ENCODE results near the gene PGAP2.
A peak's percentile ranks its signal among the peaks of the same experiment; 100 is the strongest.
"Not testable (repeated sequence)": the region's sequence is repeated elsewhere in the genome, so short reads cannot be mapped to it uniquely, and the experiment has no call there.

The PGAP2 gene
- total RNA-seq: 6.7 to 19.0 (median 14.2) reads per million in 9 experiments

- H3K4me1 Mint-ChIP-seq (ENCODE audit: low read depth in 2 of 2): peaks cover 16% of the 10 kb centered on the region in 2 donors
- H3K27ac Mint-ChIP-seq: peak within 1 kb of the TSS; percentile 92 to 97
- no peaks in the 10 kb centered on the region for H3K9me3 Mint-ChIP-seq
- H3K4me3 Mint-ChIP-seq: peak within 1 kb of the TSS; percentile 98 to 99
- H3K36me3 Mint-ChIP-seq (ENCODE audit: insufficient read depth): peaks cover 5% of the 10 kb centered on the region
- no peaks in the 10 kb centered on the region for H3K27me3 Mint-ChIP-seq
- ATAC-seq (replicated peaks): peak; percentile 69
- peak; percentile 35 to 50 (median 42) for DNase-seq
Measured at GRCh38 chr11:3807909-3808860, at the start of gene PGAP2. TSS of gene PGAP2 (plus strand) at chr11:3808560. CDS start at chr11:3811260, 2,700 bp downstream.

- H3K9me3 Mint-ChIP-seq: no peaks in the 10 kb centered on the region
- no peak overlapping the region for H3K4me3 Mint-ChIP-seq
- no peaks in the 10 kb centered on the region for H3K4me1 Mint-ChIP-seq (ENCODE audit: low read depth in 2 of 2)
- peaks cover 100% of the 10 kb centered on the region for H3K36me3 Mint-ChIP-seq (ENCODE audit: insufficient read depth)
- DNase-seq (no peak), ATAC-seq (replicated peaks) (no peak)
- peak overlapping the region in 1 of 2 donors; percentile 26 for H3K27ac Mint-ChIP-seq
- H3K27me3 Mint-ChIP-seq: no peaks in the 10 kb centered on the region
Measured at GRCh38 chr11:3764266-3764665, 44.1 kb upstream of the PGAP2 start.

GRCh38 chr11:3766836-3767235, 41.5 kb upstream of the PGAP2 start:
- not testable (repeated sequence) for H3K4me1 Mint-ChIP-seq (ENCODE audit: low read depth in 2 of 2); DNase-seq; H3K27me3 Mint-ChIP-seq; H3K9me3 Mint-ChIP-seq; H3K4me3 Mint-ChIP-seq; ATAC-seq (replicated peaks)
- Mint-ChIP-seq H3K27ac (peak overlapping the region in 1 of 2 donors; percentile 68), H3K36me3 (ENCODE audit: insufficient read depth) (peaks cover 100% of the 10 kb centered on the region)

- peaks cover 100% of the 10 kb centered on the region for H3K36me3 Mint-ChIP-seq (ENCODE audit: insufficient read depth)
- H3K27me3 Mint-ChIP-seq: no peaks in the 10 kb centered on the region
Measured at GRCh38 chr11:3767536-3767935, 40.8 kb upstream of the PGAP2 start.

GRCh38 chr11:3773180-3773579, 35.2 kb upstream of the PGAP2 start:
- no peaks in the 10 kb centered on the region for H3K9me3 Mint-ChIP-seq
- DNase-seq (no peak), ATAC-seq (replicated peaks) (no peak)
- no peak overlapping the region for H3K27ac Mint-ChIP-seq
- peaks cover 0 to 13% of the 10 kb centered on the region in 2 donors for H3K4me1 Mint-ChIP-seq (ENCODE audit: low read depth in 2 of 2)
- H3K27me3 Mint-ChIP-seq: no peaks in the 10 kb centered on the region
- no peak overlapping the region for H3K4me3 Mint-ChIP-seq
- peaks cover 98% of the 10 kb centered on the region for H3K36me3 Mint-ChIP-seq (ENCODE audit: insufficient read depth)

More at GRCh38 chr11:3767536-3767935, 40.8 kb upstream of the PGAP2 start:
- no peaks in the 10 kb centered on the region for H3K9me3 Mint-ChIP-seq
- ATAC-seq (replicated peaks) (no peak), DNase-seq (no peak)
- H3K27ac Mint-ChIP-seq: no peak overlapping the region
- H3K4me3 Mint-ChIP-seq: no peak overlapping the region
- H3K4me1 Mint-ChIP-seq (ENCODE audit: low read depth in 2 of 2): peaks cover 0 to 4% of the 10 kb centered on the region in 2 donors

- Mint-ChIP-seq H3K36me3 (ENCODE audit: insufficient read depth) (peaks cover 98% of the 10 kb centered on the region), H3K4me3 (no peak overlapping the region), H3K27me3 (no peaks in the 10 kb centered on the region), H3K27ac (no peak overlapping the region), H3K4me1 (ENCODE audit: low read depth in 2 of 2) (peaks cover 0 to 13% of the 10 kb centered on the region in 2 donors), H3K9me3 (no peaks in the 10 kb centered on the region)
- DNase-seq (no peak), ATAC-seq (replicated peaks) (no peak)
Measured at GRCh38 chr11:3775736-3776406, 32.5 kb upstream of the PGAP2 start.

- Mint-ChIP-seq H3K27ac (peak overlapping the region; percentile 78 to 79), H3K9me3 (no peaks in the 10 kb centered on the region), H3K4me3 (peak overlapping the region in 1 of 2 donors; percentile 15), H3K27me3 (no peaks in the 10 kb centered on the region), H3K4me1 (ENCODE audit: low read depth in 2 of 2) (peaks cover 12 to 44% of the 10 kb centered on the region in 2 donors), H3K36me3 (ENCODE audit: insufficient read depth) (peaks cover 69% of the 10 kb centered on the region)
- DNase-seq (no peak), ATAC-seq (replicated peaks) (no peak)
Measured at GRCh38 chr11:3781423-3781822, 26.9 kb upstream of the PGAP2 start.

- no peak for DNase-seq
- no peak overlapping the region for H3K4me3 Mint-ChIP-seq
- ATAC-seq (replicated peaks): no peak
- H3K4me1 Mint-ChIP-seq (ENCODE audit: low read depth in 2 of 2): peaks cover 18 to 53% of the 10 kb centered on the region in 2 donors
- peak overlapping the region; percentile 21 to 79 for H3K27ac Mint-ChIP-seq
- H3K27me3 Mint-ChIP-seq: no peaks in the 10 kb centered on the region
- no peaks in the 10 kb centered on the region for H3K9me3 Mint-ChIP-seq
- peaks cover 64% of the 10 kb centered on the region for H3K36me3 Mint-ChIP-seq (ENCODE audit: insufficient read depth)
Measured at GRCh38 chr11:3782963-3783362, 25.4 kb upstream of the PGAP2 start.

GRCh38 chr11:3783611-3784010, 24.7 kb upstream of the PGAP2 start:
- Mint-ChIP-seq H3K9me3 (no peaks in the 10 kb centered on the region), H3K27ac (peak overlapping the region; percentile 21 to 93), H3K36me3 (ENCODE audit: insufficient read depth) (peaks cover 64% of the 10 kb centered on the region), H3K4me1 (ENCODE audit: low read depth in 2 of 2) (peaks cover 20 to 57% of the 10 kb centered on the region in 2 donors), H3K27me3 (no peaks in the 10 kb centered on the region), H3K4me3 (no peak overlapping the region)
- no peak for DNase-seq
- no peak for ATAC-seq (replicated peaks)

GRCh38 chr11:3786781-3787428, 21.5 kb upstream of the PGAP2 start:
- H3K4me3 Mint-ChIP-seq: peak overlapping the region in 1 of 2 donors; percentile 1
- DNase-seq: no peak
- no peaks in the 10 kb centered on the region for H3K27me3 Mint-ChIP-seq
- H3K4me1 Mint-ChIP-seq (ENCODE audit: low read depth in 2 of 2): peaks cover 30 to 64% of the 10 kb centered on the region in 2 donors
- peak overlapping the region; percentile 93 to 96 for H3K27ac Mint-ChIP-seq
- peaks cover 58% of the 10 kb centered on the region for H3K36me3 Mint-ChIP-seq (ENCODE audit: insufficient read depth)
- no peak for ATAC-seq (replicated peaks)
- H3K9me3 Mint-ChIP-seq: no peaks in the 10 kb centered on the region

- DNase-seq; ATAC-seq (replicated peaks); H3K4me3 Mint-ChIP-seq; H3K9me3 Mint-ChIP-seq; H3K27me3 Mint-ChIP-seq: not testable (repeated sequence)
- peak overlapping the region in 1 of 2 donors; percentile 75 for H3K27ac Mint-ChIP-seq
- peaks cover 24 to 45% of the 10 kb centered on the region in 2 donors for H3K4me1 Mint-ChIP-seq (ENCODE audit: low read depth in 2 of 2)
- H3K36me3 Mint-ChIP-seq (ENCODE audit: insufficient read depth): peaks cover 75% of the 10 kb centered on the region
Measured at GRCh38 chr11:3794387-3794786, 14.0 kb upstream of the PGAP2 start.

- H3K27me3 Mint-ChIP-seq: no peaks in the 10 kb centered on the region
Measured at GRCh38 chr11:3795131-3796001, 13.0 kb upstream of the PGAP2 start.

More at GRCh38 chr11:3795131-3796001, 13.0 kb upstream of the PGAP2 start:
- DNase-seq (no peak), ATAC-seq (replicated peaks) (no peak)
- Mint-ChIP-seq H3K4me3 (peak overlapping the region; percentile 91 to 93), H3K4me1 (ENCODE audit: low read depth in 2 of 2) (peaks cover 18 to 39% of the 10 kb centered on the region in 2 donors), H3K9me3 (no peaks in the 10 kb centered on the region), H3K36me3 (ENCODE audit: insufficient read depth) (peaks cover 67% of the 10 kb centered on the region), H3K27ac (peak overlapping the region; percentile 97)

All from effector memory CD8-positive, alpha-beta T cell (primary cell).